Stromal cell of bone marrow (primary cell): ENCODE measurements around the gene SOX15.

ENCODE experiments used
- DNase-seq: peaks from one replicate; pipeline ENCODE4 v3.0.0-alpha.2; 2012; ENCODE audit warnings: low read depth

Gene SOX15

GRCh38 chr17:7557775-7558543 is 31.9 kb downstream of the SOX15 start:
- DNase-seq, result peak; percentile 54

GRCh38 chr17:7557147-7557764 is 32.6 kb downstream of the SOX15 start:
- no peak for DNase-seq

- DNase-seq, result no peak
Measured at GRCh38 chr17:7556627-7557026, 33.3 kb downstream of the SOX15 start.

- DNase-seq, result no peak
Measured at GRCh38 chr17:7555320-7555948, 34.5 kb downstream of the SOX15 start.

- no peak for DNase-seq
Measured at GRCh38 chr17:7553356-7553755, 36.5 kb downstream of the SOX15 start.

GRCh38 chr17:7552621-7553051 is 37.3 kb downstream of the SOX15 start:
- no peak for DNase-seq

GRCh38 chr17:7551396-7551795 is 38.5 kb downstream of the SOX15 start:
- DNase-seq, result no peak

- DNase-seq, result no peak
Measured at GRCh38 chr17:7550344-7550743, 39.5 kb downstream of the SOX15 start.

- DNase-seq, result no peak
Measured at GRCh38 chr17:7549401-7550055, 40.4 kb downstream of the SOX15 start.

- no peak for DNase-seq
Measured at GRCh38 chr17:7548585-7549400, 41.1 kb downstream of the SOX15 start, which contains the start of gene TNFSF12. TNFSF12 (plus strand) TSS chr17:7549058; CDS start chr17:7549154, 96 bp downstream.

- DNase-seq, result no peak
Measured at GRCh38 chr17:7544911-7545310, 45.0 kb downstream of the SOX15 start.

GRCh38 chr17:7541074-7541621 is 48.7 kb downstream of the SOX15 start:
- no peak for DNase-seq

GRCh38 chr17:7538891-7539545 is 50.9 kb downstream of the SOX15 start:
- no peak for DNase-seq
